ENCODE results near the gene MAP4K2.

The MAP4K2 gene

GRCh38 chr11:64760759-64761420, 42.1 kb downstream of the MAP4K2 start:
- TF ChIP-seq CTCF (IDR thresholded peaks at IDR 0.05; ENCODE audit: control insufficient read depth, extremely low read depth, insufficient read depth): no peak
- DNase-seq (ENCODE audit: low read depth): no peak

GRCh38 chr11:64759722-64760719, 43.0 kb downstream of the MAP4K2 start, which contains the start of gene PYGM:
Gene PYGM, minus strand, starts transcription at chr11:64759974. Its CDS starts 76 bp downstream, at chr11:64759898.
- no peak within 1 kb of the TSS for H3K4me3 ChIP-seq (ENCODE audit: low read depth, low read length)

More at GRCh38 chr11:64760759-64761420, 42.1 kb downstream of the MAP4K2 start:
- no peak overlapping the region for H3K4me3 ChIP-seq (ENCODE audit: low read depth, low read length)

DNA sequence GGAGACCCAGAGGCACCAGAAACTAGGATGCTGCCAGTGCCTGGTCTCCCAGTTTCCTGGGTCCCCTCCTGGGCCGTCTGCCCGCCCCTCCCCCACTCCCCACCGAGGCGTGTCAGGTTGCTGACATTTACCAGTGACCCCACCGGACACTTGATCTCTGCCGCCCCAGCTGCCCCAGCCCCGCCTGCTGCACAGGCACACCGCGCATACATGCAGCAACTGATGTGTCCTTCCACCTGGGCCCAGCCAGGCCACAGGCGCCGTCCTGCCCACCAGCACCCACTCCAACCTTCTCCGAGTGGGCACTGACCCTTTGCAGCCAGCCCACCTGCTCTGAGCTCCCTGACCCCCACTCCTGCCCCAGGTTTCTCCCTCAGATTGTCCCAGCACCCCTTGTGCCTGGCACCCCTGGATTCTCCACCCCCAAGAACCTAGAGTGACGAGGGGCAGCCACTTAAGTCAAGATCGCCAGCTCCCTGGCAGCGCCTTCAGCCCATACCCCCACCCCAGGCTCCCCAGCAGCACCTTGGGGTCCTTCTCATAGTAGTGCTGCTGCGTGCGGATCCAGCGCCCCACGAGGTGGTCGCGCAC, 43.8 kb downstream of the MAP4K2 start:
- no peak for TF ChIP-seq CTCF (IDR thresholded peaks at IDR 0.05; ENCODE audit: control insufficient read depth, extremely low read depth, insufficient read depth)
- no peak for DNase-seq (ENCODE audit: low read depth)
- H3K4me3 ChIP-seq (ENCODE audit: low read depth, low read length): no peak overlapping the region

More at GRCh38 chr11:64759722-64760719, 43.0 kb downstream of the MAP4K2 start, which contains the start of gene PYGM:
- no peak for TF ChIP-seq CTCF (IDR thresholded peaks at IDR 0.05; ENCODE audit: control insufficient read depth, extremely low read depth, insufficient read depth)
- DNase-seq (ENCODE audit: low read depth): no peak

- no peak for TF ChIP-seq CTCF (IDR thresholded peaks at IDR 0.05; ENCODE audit: control insufficient read depth, extremely low read depth, insufficient read depth)
- H3K4me3 ChIP-seq (ENCODE audit: low read depth, low read length): no peak overlapping the region
- no peak for DNase-seq (ENCODE audit: low read depth)
Measured at GRCh38 chr11:64758330-64759079, 44.5 kb downstream of the MAP4K2 start.

- DNase-seq (ENCODE audit: low read depth): no peak
- TF ChIP-seq CTCF (IDR thresholded peaks at IDR 0.05; ENCODE audit: control insufficient read depth, extremely low read depth, insufficient read depth): no peak
- H3K4me3 ChIP-seq (ENCODE audit: low read depth, low read length): no peak overlapping the region
Measured at GRCh38 chr11:64757549-64758329, 45.3 kb downstream of the MAP4K2 start.

Data from LNCaP clone FGC (cell line).